Adrenal gland (tissue), 5 donors: ENCODE data around the gene SMYD1.

Experiments used
- CTCF ChIP-seq, 6 experiments: fragments of 450-650 bp in 4 of 6; fragments of 200-600 bp in 2 of 6; sonication (generic) in 1 of 6; IDR thresholded peaks; 1 replicate in 5 of 6; 2 replicates in 1 of 6; pipeline versions ENCODE4 v1.5.1 to v1.8.0; 2016 to 2021; ENCODE audit warnings: antibody characterized with exemption in 6 of 6, mild to moderate bottlenecking in 2 of 6, moderate library complexity in 1 of 6
- POLR2A ChIP-seq, 2 donors: fragments of 450-650 bp; IDR thresholded peaks; one replicate each; pipeline ENCODE4 v1.6.1; 2017; ENCODE audit warnings: antibody characterized with exemption in 2 of 2, mild to moderate bottlenecking in 2 of 2, moderate library complexity in 1 of 2
- donor health status: DM: no; HTN: no; CAD: no.

- TF ChIP-seq CTCF (IDR thresholded peaks at IDR 0.05) (no peak), POLR2A (IDR thresholded peaks at IDR 0.05) (no peak)
These were observed 56.6 kb downstream of the SMYD1 start for GRCh38 chr2:88123975-88124917.
